ENCODE data around the gene ANKRD26.
"Not testable (repeated sequence)": the region's sequence is repeated elsewhere in the genome, so short reads cannot be mapped to it uniquely, and the experiment has no call there.

The ANKRD26 gene

DNA sequence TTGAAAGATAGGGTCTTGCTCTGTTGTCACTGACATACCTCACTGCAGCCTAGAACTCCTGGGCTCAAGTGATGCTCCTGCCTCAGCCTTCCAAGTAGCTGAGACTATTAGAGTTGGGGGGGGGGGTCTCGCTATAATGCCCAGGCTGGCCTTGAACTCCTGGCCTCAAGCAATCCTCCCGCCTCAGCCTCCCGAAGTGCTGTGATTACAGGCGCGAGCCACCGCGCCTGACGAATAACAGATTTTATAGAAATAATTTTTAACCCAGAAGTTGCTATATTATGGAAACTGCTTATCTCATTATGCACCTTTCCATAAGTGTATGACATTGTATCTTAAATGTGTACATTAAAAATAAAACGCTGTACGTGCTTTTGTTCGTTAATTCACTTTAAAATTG, 846 bp downstream of the ANKRD26 start:
- DNase-seq (ENCODE audit: insufficient read length, low spot score): no peak
- TF ChIP-seq PAX5 (IDR thresholded peaks at IDR 0.05; ENCODE audit: insufficient read depth, low read length, severe bottlenecking): no peak
- no peak for TF ChIP-seq POU2F2 (IDR thresholded peaks at IDR 0.05; ENCODE audit: low read depth, low read length)
- no peak for TF ChIP-seq TAF1 (IDR thresholded peaks at IDR 0.05; ENCODE audit: low read depth, low read length)
- TF ChIP-seq POLR2A (IDR thresholded peaks at IDR 0.05; ENCODE audit: low read depth, low read length): no peak
- no peak for TF ChIP-seq POLR2AphosphoS5 (IDR thresholded peaks at IDR 0.05; ENCODE audit: low read depth, low read length)
- TF ChIP-seq SPI1 (IDR thresholded peaks at IDR 0.05; ENCODE audit: low read depth, low read length): no peak
- no peak for FAIRE-seq

DNA sequence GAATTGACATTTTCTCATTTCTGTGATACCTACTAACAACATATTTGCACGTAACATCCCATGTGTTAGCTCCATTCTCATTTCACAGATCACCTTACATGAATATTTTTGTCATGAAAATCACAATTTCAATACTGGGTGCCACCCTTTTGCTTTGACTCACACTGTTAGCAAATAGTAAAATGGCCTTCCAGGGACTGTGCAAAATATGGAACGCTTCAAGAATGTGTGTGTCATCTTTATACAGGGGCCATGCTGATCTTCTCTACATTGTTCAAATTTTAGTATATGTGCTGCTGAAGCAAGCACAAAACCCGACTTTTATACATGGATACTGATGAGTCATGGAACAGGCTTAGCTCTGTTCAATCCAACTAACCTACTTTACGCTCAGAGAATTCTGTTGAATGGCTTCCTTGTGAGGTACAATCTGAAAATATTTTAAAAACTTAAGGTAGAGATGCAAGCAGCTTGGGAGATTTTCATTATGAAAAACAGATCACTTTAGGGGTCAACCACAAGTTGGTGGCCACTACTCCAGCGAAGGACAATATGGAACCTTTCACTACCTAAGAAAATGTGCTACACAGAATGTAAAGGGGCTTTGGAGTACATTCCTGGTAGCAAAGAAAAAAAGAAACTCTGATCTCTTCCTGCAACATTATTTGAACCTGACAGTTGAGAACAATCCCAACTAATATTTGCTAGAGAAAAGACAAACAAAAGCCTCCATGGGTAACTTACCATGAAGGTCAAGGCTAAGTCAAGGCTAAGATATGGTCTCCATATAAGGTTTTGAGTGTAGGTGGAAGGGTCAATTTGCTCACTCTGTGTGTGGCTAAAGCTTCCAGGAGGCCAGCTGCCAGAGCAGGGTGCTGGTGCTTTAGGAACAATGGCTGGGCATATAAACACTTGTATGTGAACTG, 11.9 kb downstream of the ANKRD26 start:
- FAIRE-seq (peak; percentile 41), DNase-seq (ENCODE audit: insufficient read length, low spot score) (no peak)
- TF ChIP-seq TAF1 (IDR thresholded peaks at IDR 0.05; ENCODE audit: low read depth, low read length): no peak
- TF ChIP-seq SPI1 (IDR thresholded peaks at IDR 0.05; ENCODE audit: low read depth, low read length): no peak
- TF ChIP-seq POU2F2 (IDR thresholded peaks at IDR 0.05; ENCODE audit: low read depth, low read length): no peak
- TF ChIP-seq PAX5 (IDR thresholded peaks at IDR 0.05; ENCODE audit: insufficient read depth, low read length, severe bottlenecking): no peak
- no peak for TF ChIP-seq POLR2AphosphoS5 (IDR thresholded peaks at IDR 0.05; ENCODE audit: low read depth, low read length)
- TF ChIP-seq POLR2A (IDR thresholded peaks at IDR 0.05; ENCODE audit: low read depth, low read length): no peak

GRCh38 chr10:27072436-27073114, 27.7 kb downstream of the ANKRD26 start:
- TF ChIP-seq POU2F2 (IDR thresholded peaks at IDR 0.05; ENCODE audit: low read depth, low read length) (no peak), SPI1 (IDR thresholded peaks at IDR 0.05; ENCODE audit: low read depth, low read length) (no peak), PAX5 (IDR thresholded peaks at IDR 0.05; ENCODE audit: insufficient read depth, low read length, severe bottlenecking) (no peak), POLR2A (IDR thresholded peaks at IDR 0.05; ENCODE audit: low read depth, low read length) (no peak), TAF1 (IDR thresholded peaks at IDR 0.05; ENCODE audit: low read depth, low read length) (no peak), POLR2AphosphoS5 (IDR thresholded peaks at IDR 0.05; ENCODE audit: low read depth, low read length) (no peak)
- FAIRE-seq: no peak
- DNase-seq (ENCODE audit: insufficient read length, low spot score): no peak

DNA sequence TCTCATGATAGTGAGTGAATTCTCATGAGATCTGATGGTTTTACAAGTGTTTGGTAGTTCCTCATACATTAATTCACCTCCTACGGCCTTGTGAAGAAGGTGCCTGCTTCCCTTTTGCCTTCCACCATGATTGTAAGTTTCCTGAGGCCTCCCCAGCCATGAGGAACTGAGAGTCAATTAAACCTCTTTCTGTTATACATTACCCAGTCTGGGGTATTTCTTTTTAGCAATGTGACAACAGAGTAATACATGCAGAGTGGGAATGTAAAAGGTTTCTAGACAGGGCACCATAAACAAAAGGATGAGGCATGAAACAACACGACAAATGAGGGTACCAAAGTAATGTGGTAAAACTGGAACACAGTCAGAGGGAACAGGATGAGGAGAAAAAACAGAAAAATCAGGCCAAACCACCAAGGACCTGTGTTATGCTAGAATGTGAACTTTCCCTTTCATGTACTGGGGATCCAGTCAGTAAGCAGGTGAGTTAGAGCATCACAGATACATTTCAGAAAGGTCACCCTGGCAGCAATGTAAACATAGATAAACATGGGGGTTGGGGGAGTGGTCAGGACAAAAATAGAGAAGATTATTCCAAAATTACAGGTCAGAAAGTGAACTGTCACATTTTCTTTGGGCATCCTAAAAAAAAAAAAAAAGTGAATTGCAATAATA, 31.9 kb downstream of the ANKRD26 start:
- DNase-seq (ENCODE audit: insufficient read length, low spot score) (no peak), FAIRE-seq (peak; percentile 41)
- TF ChIP-seq PAX5 (IDR thresholded peaks at IDR 0.05; ENCODE audit: insufficient read depth, low read length, severe bottlenecking) (no peak), SPI1 (IDR thresholded peaks at IDR 0.05; ENCODE audit: low read depth, low read length) (peak; percentile 42)

DNA sequence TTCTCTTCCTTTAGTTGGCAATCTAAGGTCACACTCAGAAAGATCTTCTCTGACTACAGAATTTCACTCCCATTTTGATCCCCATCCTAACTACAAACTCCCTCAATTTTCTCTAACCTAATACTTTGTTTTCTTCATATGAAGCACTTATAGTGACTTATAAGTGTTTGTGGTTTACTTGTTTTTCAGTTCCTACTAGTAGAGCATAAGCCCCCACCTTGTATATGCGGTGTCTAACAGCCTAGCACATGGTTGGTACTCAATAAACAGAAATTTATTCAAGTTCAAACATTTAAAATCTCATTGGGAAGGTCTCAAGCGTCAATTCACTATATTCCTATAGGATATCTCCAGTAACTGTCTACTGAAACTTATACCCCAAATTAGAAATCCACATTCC, 35.2 kb downstream of the ANKRD26 start:
- DNase-seq (ENCODE audit: insufficient read length, low spot score) (no peak), FAIRE-seq (peak; percentile 41)
- TF ChIP-seq TAF1 (IDR thresholded peaks at IDR 0.05; ENCODE audit: low read depth, low read length): no peak
- peak; percentile 75 for TF ChIP-seq SPI1 (IDR thresholded peaks at IDR 0.05; ENCODE audit: low read depth, low read length)

- TF ChIP-seq SPI1 (IDR thresholded peaks at IDR 0.05; ENCODE audit: low read depth, low read length) (no peak), TAF1 (IDR thresholded peaks at IDR 0.05; ENCODE audit: low read depth, low read length) (no peak), POLR2AphosphoS5 (IDR thresholded peaks at IDR 0.05; ENCODE audit: low read depth, low read length) (no peak), PAX5 (IDR thresholded peaks at IDR 0.05; ENCODE audit: insufficient read depth, low read length, severe bottlenecking) (no peak), POLR2A (IDR thresholded peaks at IDR 0.05; ENCODE audit: low read depth, low read length) (no peak), POU2F2 (IDR thresholded peaks at IDR 0.05; ENCODE audit: low read depth, low read length) (no peak)
- DNase-seq (ENCODE audit: insufficient read length, low spot score): no peak
- no peak for FAIRE-seq
Measured at GRCh38 chr10:27052656-27053055, 47.6 kb downstream of the ANKRD26 start.

DNA sequence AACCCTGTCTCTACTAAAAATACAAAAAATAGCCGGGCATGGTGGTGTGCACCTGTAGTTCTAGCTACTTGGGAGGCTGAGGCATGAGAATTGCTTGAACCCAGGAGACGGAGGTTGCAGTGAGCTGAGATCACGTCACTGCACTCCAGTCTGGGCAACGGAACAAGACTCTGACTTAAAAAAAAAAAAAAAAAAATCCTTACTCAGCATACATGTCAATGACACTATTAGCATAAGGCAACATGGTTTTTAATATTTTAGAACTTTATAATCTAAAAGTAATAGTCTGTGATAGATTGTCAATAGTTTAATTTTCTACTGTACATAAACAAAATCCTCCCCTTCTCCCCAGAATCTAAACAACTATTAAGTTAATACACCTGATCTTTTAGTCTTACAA, 55.0 kb downstream of the ANKRD26 start:
- DNase-seq (ENCODE audit: insufficient read length, low spot score); FAIRE-seq: not testable (repeated sequence)

DNA sequence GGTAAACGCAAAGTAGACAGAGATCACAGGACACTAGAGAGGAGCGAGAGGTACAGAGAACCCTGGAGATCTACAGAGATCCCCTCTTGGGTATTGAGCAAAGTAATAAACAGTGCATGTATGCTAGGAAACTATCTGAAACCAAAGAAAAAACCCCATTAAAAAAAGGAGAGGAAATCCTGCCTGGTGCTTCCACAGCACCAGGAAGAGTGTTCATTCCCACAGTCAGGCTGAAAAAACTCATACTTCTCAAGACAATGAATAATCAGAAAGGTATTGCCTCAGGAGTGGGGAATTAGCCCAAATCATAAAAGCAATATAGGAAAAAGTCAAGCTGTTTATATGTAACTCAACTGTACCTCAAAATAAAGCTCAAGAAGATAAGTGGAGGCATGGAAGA, 59.1 kb downstream of the ANKRD26 start:
- TF ChIP-seq SPI1 (IDR thresholded peaks at IDR 0.05; ENCODE audit: low read depth, low read length): no peak
- TF ChIP-seq POLR2A (IDR thresholded peaks at IDR 0.05; ENCODE audit: low read depth, low read length): no peak
- DNase-seq (ENCODE audit: insufficient read length, low spot score) (no peak), FAIRE-seq (no peak)

DNA sequence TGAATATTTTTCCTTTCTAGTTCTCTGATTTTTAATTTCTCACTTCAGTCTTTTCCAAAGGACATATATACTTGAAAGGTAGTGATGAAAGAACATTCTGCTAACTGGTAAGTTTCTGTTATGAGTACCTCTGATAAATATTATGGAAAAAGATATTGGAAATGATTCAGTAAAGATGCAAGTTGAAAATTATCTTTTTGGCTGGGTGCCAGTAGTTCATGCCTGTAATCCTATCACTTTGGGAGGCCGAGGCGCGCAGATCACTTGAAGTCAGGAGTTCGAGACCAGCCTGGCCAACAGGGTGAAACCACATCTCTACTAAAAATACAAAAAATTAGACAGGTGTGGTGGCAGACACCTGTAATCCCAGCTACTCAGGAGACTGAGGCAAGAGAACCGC, 62.1 kb downstream of the ANKRD26 start:
- DNase-seq (ENCODE audit: insufficient read length, low spot score): no peak
- no peak for TF ChIP-seq POU2F2 (IDR thresholded peaks at IDR 0.05; ENCODE audit: low read depth, low read length)
- no peak for TF ChIP-seq POLR2AphosphoS5 (IDR thresholded peaks at IDR 0.05; ENCODE audit: low read depth, low read length)
- TF ChIP-seq SPI1 (IDR thresholded peaks at IDR 0.05; ENCODE audit: low read depth, low read length): no peak
- no peak for TF ChIP-seq POLR2A (IDR thresholded peaks at IDR 0.05; ENCODE audit: low read depth, low read length)
- TF ChIP-seq PAX5 (IDR thresholded peaks at IDR 0.05; ENCODE audit: insufficient read depth, low read length, severe bottlenecking): no peak
- TF ChIP-seq TAF1 (IDR thresholded peaks at IDR 0.05; ENCODE audit: low read depth, low read length): no peak
- FAIRE-seq: no peak

DNA sequence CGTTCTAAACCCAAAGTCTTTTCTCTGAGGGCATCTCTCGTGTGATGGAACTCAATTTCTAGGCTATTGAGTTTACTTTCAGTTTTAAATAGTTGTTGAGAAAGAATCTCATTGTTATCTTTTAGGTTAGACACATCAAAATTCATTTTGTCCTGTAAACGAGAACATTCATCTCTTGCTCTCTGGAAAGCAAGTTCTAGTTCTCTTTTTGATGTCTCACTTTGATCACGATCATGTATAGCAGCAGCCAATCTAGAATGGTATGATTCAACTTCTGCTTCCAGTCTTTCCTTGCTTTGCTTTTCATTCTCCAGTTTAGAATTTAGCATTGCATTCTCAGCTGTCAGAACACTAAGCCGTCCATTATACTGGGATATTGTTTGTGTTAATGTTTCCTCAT, 65.1 kb downstream of the ANKRD26 start:
- DNase-seq (ENCODE audit: insufficient read length, low spot score): no peak
- peak; percentile 20 for FAIRE-seq
- no peak for TF ChIP-seq POLR2AphosphoS5 (IDR thresholded peaks at IDR 0.05; ENCODE audit: low read depth, low read length)

Measured in GM12891 (cell line).